IPS-15b (cell line): ENCODE results near the gene KLK12.
"Not testable (repeated sequence)": the region's sequence is repeated elsewhere in the genome, so short reads cannot be mapped to it uniquely, and the experiment has no call there.

ENCODE experiments used
- H3K27me3 ChIP-seq: one replicate; pipeline ENCODE4 v1.6.1; 2013; ENCODE audit warnings: low read length; ENCODE audit not compliant: control insufficient read depth, insufficient read depth
- H3K36me3 ChIP-seq: one replicate; pipeline ENCODE4 v1.6.1; 2013; ENCODE audit warnings: low read length; ENCODE audit not compliant: control insufficient read depth, insufficient read depth
- H3K4me1 ChIP-seq: one replicate; pipeline ENCODE4 v1.6.1; 2013; ENCODE audit warnings: mild to moderate bottlenecking, low read length; ENCODE audit not compliant: control insufficient read depth, insufficient read depth
- H3K4me3 ChIP-seq: one replicate; pipeline ENCODE4 v1.5.1; 2013; ENCODE audit warnings: low read depth, low read length
- H3K9ac ChIP-seq: one replicate; pipeline ENCODE4 v1.6.1; 2013; ENCODE audit warnings: low read depth, mild to moderate bottlenecking, low read length
- H3K9me3 ChIP-seq: one replicate; pipeline ENCODE4 v1.6.1; 2013; ENCODE audit warnings: mild to moderate bottlenecking, low read length; ENCODE audit not compliant: control insufficient read depth, insufficient read depth

Gene KLK12

GRCh38 chr19:50994129-50994528, 40.7 kb downstream of the KLK12 start:
- H3K4me1 ChIP-seq: no peaks in the 10 kb centered on the region
- no peak overlapping the region for H3K9ac ChIP-seq
- H3K9me3 ChIP-seq: no peaks in the 10 kb centered on the region
- H3K36me3 ChIP-seq: no peaks in the 10 kb centered on the region
- H3K27me3 ChIP-seq: peaks cover 8% of the 10 kb centered on the region
- no peak overlapping the region for H3K4me3 ChIP-seq

DNA sequence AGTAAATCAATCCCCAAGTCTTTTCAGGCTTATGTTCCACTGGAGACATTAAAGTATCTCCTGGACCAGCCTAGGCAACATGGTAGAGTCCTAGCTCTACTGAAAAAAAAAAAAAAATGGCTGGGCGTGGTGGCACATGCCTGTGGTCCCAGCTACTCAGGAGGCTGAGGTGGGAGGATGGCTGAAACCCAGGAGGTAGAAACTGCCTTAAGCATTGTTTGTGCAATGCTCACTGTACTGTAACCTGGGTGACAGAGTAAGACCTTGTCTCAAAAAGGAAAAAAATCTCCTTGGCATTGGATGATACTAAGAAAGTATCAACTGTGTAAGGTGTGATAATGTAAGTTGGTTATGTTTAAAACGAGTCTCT, 42.2 kb downstream of the KLK12 start:
- Histone ChIP-seq H3K4me1 (no peaks in the 10 kb centered on the region), H3K9ac (no peak overlapping the region), H3K4me3 (no peak overlapping the region), H3K36me3 (no peaks in the 10 kb centered on the region), H3K9me3 (no peaks in the 10 kb centered on the region), H3K27me3 (peaks cover 20% of the 10 kb centered on the region)

DNA sequence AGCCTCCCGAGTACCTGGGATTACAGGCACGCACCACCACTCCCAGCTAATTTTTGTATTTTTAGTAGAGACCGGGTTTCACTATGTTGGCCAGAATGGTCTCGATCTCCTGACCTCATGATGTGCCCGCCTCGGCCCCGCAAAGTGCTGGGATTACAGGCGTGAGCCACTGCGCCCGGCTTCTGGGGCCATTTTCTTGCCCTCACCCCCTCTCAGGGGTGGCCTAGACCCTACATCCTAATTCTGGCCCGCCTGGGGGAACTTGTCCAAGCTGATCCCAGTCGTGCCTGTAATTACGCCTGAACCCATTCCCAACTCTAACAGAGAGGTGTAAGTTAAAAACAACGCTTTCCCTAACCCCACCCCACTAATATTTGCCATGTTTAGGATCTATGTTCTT, 50.4 kb downstream of the KLK12 start:
- H3K4me3 ChIP-seq: peak overlapping the region; percentile 45
- not testable (repeated sequence) for H3K4me1 ChIP-seq, H3K9ac ChIP-seq, H3K36me3 ChIP-seq, H3K9me3 ChIP-seq
- peaks cover 37% of the 10 kb centered on the region for H3K27me3 ChIP-seq

DNA sequence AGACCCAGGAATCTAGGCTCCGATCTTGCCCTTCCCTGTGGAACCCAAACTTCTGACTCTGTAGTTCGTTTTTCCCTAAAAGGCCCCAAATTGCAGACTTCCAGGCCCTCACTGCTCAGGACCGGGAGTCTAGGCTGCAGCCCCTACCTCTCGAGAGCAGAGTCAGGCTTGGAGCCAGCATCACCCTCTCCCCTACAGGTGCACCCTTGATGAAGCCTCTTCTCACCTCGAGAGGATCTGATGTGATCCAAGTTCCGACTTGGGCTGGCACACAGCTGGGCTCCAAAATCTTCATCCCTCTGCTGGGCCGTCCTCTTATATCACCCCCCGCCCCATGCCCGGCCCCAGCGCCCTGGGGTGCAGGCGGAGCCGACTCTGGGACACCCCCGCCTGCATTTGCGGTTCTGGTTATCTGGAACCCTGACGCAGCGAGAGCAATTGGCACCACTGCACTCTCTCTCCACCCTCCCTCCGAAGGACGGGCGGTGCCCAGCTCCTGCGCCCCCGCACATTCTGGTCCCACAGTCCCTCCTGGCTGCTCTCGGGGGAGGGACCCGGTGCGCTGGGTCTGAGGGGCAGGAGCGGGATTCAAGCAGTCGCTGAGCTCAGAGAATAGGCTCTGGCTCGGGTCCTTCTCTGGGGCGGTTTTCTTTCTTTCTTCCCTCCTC, 51.0 kb downstream of the KLK12 start, which contains the start of gene KLK7:
Gene KLK7 (minus strand): TSS at position 293 of the 668 bp plus-strand sequence. CDS start 1,518 bp downstream, outside the sequence.
- Histone ChIP-seq H3K36me3 (no peaks in the 10 kb centered on the region), H3K9me3 (no peaks in the 10 kb centered on the region), H3K27me3 (peaks cover 31% of the 10 kb centered on the region), H3K4me3 (peak within 1 kb of the TSS; percentile 45), H3K4me1 (peaks cover 4% of the 10 kb centered on the region), H3K9ac (no peak within 1 kb of the TSS)

- no peaks in the 10 kb centered on the region for H3K9me3 ChIP-seq
- H3K36me3 ChIP-seq: no peaks in the 10 kb centered on the region
- no peak overlapping the region for H3K9ac ChIP-seq
- peaks cover 20% of the 10 kb centered on the region for H3K27me3 ChIP-seq
- no peak overlapping the region for H3K4me3 ChIP-seq
- H3K4me1 ChIP-seq: peaks cover 6% of the 10 kb centered on the region
Measured at GRCh38 chr19:50982186-50982585, 52.6 kb downstream of the KLK12 start.

DNA sequence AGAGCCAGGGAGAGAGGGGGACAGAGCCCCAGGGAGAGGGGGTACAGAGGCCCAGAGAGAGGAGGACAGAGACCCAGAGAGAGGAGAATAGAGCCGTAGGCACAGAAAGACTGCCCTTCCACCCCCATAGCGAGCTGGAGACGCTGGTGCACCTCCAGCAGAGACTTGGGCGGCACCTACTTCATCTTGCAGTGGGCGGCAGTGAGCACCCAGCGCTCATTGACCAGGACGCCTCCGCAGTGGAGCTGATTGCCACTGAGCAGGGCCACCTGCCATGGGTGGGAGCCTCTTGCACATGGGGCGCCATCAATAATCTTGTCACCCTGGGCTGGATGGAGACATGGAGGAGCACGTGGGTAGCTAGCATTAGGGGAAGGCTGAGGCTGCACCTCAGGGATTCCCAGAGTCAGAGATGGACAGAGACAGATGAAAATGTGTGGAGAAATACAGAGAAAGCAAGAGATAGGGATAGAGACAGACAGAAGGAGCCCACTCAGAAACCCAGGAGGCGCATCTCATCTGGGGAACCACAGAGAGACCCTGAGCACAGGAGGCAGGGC, 53.1 kb downstream of the KLK12 start:
- no peaks in the 10 kb centered on the region for H3K9me3 ChIP-seq
- peaks cover 6% of the 10 kb centered on the region for H3K4me1 ChIP-seq
- no peak overlapping the region for H3K4me3 ChIP-seq
- H3K27me3 ChIP-seq: peaks cover 17% of the 10 kb centered on the region
- H3K36me3 ChIP-seq: no peaks in the 10 kb centered on the region
- H3K9ac ChIP-seq: no peak overlapping the region

GRCh38 chr19:50980208-50980607, 54.6 kb downstream of the KLK12 start:
- Histone ChIP-seq H3K9me3 (no peaks in the 10 kb centered on the region), H3K36me3 (no peaks in the 10 kb centered on the region), H3K4me3 (no peak overlapping the region), H3K27me3 (peaks cover 14% of the 10 kb centered on the region), H3K9ac (no peak overlapping the region), H3K4me1 (peaks cover 6% of the 10 kb centered on the region)

GRCh38 chr19:50979758-50980157, 55.0 kb downstream of the KLK12 start:
- peaks cover 6% of the 10 kb centered on the region for H3K4me1 ChIP-seq
- H3K4me3 ChIP-seq: no peak overlapping the region
- no peaks in the 10 kb centered on the region for H3K9me3 ChIP-seq
- no peak overlapping the region for H3K9ac ChIP-seq
- no peaks in the 10 kb centered on the region for H3K36me3 ChIP-seq
- peaks cover 14% of the 10 kb centered on the region for H3K27me3 ChIP-seq
